KOPT-K1 (cell line): ENCODE data around the gene TBXA2R.
A peak's percentile ranks its signal among the peaks of the same experiment; 100 is the strongest.
"Not testable (repeated sequence)": the region's sequence is repeated elsewhere in the genome, so short reads cannot be mapped to it uniquely, and the experiment has no call there.

Source experiments
- H3K27ac ChIP-seq: fragments of 200-600 bp; sonication (generic); 2 replicates; pipeline ENCODE4 v1.5.1; 2016; ENCODE audit warnings: antibody characterized with exemption, mild to moderate bottlenecking, low read depth, low read length; ENCODE audit not compliant: poor library complexity, severe bottlenecking
- H3K36me3 ChIP-seq: fragments of 200-600 bp; sonication (generic); 2 replicates; pipeline ENCODE4 v1.5.1; 2017; ENCODE audit warnings: antibody characterized with exemption, mild to moderate bottlenecking, low read length, moderate library complexity; ENCODE audit not compliant: insufficient read depth
- H3K9me3 ChIP-seq: fragments of 200-600 bp; sonication (generic); 2 replicates; pipeline ENCODE4 v1.5.1; 2017; ENCODE audit warnings: antibody characterized with exemption, low read length, mild to moderate bottlenecking; ENCODE audit not compliant: insufficient read depth, poor library complexity, severe bottlenecking

Gene TBXA2R

GRCh38 chr19:3632098-3632497 is 25.4 kb upstream of the TBXA2R start:
- no peak overlapping the region for H3K27ac ChIP-seq
- H3K36me3 ChIP-seq = no peaks in the 10 kb centered on the region; the same call in 1 of the 2 replicates
- H3K9me3 ChIP-seq = no peaks in the 10 kb centered on the region

GRCh38 chr19:3631053-3631861 is 24.6 kb upstream of the TBXA2R start:
- Histone ChIP-seq H3K36me3 (no peaks in the 10 kb centered on the region; the same call in 1 of the 2 replicates), H3K27ac (no peak overlapping the region), H3K9me3 (no peaks in the 10 kb centered on the region)

DNA sequence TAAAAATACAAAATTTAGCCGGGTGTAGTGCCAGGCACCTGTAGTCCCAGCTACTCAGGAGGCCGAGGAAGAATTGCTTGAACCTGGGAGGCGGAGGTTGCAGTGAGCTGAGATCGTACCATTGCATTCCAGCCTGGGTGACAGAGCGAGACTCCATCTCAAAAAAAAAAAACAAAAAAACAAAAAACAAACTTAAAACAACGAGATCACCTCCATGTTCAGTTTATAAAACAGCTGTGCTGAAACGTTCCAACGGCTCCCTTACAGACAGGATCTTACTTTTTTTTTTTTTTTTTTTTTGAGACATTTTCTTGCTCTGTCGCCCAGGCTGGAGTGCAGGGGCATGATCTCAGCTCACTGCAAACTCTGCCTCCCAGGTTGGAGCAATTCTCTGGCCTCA is 22.1 kb upstream of the TBXA2R start:
- not testable (repeated sequence) for H3K9me3 ChIP-seq, H3K27ac ChIP-seq, H3K36me3 ChIP-seq

DNA sequence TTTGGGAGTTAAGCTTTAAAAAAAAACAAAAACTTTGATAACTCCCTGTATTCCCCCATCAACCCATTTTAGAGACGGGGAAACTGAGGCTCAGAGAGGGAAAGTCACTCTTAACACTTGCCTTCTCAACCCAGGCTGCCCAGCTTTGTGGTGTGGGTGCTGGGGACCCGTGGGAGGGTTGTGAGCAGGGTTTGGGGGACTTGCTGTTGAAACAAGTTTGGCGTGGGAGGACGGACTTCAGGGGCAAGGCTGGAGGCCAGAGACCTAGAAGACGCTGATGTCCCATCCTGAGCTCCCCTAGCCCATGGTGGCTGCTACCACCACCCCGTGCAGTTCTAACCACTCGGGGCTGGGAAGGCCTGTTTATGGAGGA is 20.7 kb upstream of the TBXA2R start:
- H3K36me3 ChIP-seq = peaks cover 14% of the 10 kb centered on the region
- H3K27ac ChIP-seq = no peak overlapping the region
- H3K9me3 ChIP-seq = no peaks in the 10 kb centered on the region

GRCh38 chr19:3626473-3627350 is 20.0 kb upstream of the TBXA2R start, which contains the start of gene CACTIN:
TSS of gene CACTIN (minus strand) at chr19:3626790. CDS start at chr19:3626762, 28 bp downstream.
- Histone ChIP-seq H3K27ac (peak within 1 kb of the TSS; percentile 89), H3K9me3 (no peaks in the 10 kb centered on the region), H3K36me3 (peaks cover 20% of the 10 kb centered on the region)

DNA sequence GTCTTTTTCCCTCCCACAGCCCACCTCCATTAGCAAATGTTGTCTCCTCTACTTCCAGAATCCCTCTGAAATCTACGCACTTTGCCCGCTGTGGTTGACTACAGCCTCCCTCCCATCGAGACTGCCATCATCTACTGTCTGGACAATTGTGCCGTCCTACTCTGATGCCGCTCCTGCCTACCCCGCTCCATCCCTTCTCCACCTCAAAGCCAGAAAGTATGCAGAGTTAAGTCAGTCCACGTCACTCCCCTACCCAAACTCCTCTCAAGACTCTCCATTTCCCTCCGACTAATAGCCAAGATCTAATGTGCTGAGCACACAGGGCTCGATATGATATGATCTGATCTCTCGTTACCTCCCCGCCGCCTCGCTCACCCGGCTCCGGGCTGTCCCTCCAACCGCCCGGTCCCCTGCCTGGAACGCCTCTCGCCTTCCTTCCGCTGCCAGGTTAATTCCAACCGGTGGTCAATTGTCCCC is 19.4 kb upstream of the TBXA2R start:
- Histone ChIP-seq H3K9me3 (no peaks in the 10 kb centered on the region), H3K36me3 (peaks cover 27% of the 10 kb centered on the region), H3K27ac (peak overlapping the region; percentile 89)

DNA sequence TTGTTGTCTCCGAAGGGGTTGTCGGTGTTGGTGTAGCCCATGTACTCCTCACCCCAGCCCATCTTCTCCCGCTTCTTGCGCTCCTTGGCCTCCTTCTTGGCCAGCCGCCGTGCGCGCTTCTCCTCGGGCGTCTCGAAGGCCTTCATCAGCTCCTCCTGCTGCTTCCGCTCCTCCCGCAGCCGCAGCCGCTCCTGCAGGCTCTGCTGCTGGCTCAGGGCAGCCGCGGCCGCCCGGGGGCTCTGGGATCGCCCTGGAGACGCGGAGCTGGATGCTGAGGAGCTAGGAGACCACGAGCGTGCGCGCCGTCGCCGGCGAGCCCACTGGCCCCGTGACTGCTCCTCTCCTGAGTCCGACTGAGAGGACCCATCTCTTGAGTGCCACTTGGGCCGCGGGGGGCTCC is 17.0 kb upstream of the TBXA2R start:
- no peak overlapping the region for H3K27ac ChIP-seq
- H3K9me3 ChIP-seq = no peaks in the 10 kb centered on the region
- H3K36me3 ChIP-seq = peaks cover 50% of the 10 kb centered on the region

DNA sequence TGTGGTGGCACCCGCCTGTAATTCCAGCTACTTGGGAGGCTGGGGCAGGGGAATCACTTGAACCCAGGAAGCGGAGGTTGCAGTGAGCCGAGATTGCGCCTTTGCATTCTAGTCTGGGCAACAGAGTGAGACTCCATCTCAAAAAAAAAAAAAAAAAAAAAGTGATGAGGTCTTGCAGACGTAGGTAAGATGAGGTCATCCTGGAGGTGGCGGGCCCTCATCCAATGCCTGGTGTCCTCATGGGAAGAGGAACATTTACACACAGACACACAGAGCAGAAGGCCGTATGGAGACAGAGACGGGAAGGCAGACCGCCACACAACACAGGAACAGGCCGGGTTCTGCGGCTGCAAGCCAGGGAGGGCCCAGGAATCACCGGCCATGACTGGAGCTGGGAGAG is 15.5 kb upstream of the TBXA2R start:
- peaks cover 60% of the 10 kb centered on the region for H3K36me3 ChIP-seq
- H3K27ac ChIP-seq = no peak overlapping the region
- H3K9me3 ChIP-seq = no peaks in the 10 kb centered on the region

DNA sequence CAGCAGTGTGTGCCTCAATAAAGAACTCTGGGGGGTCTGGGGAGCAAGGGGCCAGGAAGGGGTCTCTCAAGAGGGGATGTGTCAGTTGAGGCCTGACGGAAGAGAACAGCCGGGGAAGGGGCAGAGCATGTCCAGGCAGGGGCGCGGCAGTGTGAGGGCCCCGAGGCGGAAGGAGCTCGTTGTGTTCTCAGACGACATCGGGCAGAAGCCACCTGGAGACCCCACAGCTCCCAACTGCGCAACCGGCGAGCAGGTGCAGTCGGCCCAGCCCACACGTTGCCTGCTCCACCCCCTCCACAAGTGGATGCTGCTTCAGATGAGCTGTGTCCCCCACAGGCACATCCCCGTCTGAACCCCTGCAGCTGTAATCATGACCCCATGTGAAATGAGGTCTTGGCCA is 15.0 kb upstream of the TBXA2R start:
- Histone ChIP-seq H3K9me3 (no peaks in the 10 kb centered on the region), H3K27ac (no peak overlapping the region), H3K36me3 (peaks cover 60% of the 10 kb centered on the region)

DNA sequence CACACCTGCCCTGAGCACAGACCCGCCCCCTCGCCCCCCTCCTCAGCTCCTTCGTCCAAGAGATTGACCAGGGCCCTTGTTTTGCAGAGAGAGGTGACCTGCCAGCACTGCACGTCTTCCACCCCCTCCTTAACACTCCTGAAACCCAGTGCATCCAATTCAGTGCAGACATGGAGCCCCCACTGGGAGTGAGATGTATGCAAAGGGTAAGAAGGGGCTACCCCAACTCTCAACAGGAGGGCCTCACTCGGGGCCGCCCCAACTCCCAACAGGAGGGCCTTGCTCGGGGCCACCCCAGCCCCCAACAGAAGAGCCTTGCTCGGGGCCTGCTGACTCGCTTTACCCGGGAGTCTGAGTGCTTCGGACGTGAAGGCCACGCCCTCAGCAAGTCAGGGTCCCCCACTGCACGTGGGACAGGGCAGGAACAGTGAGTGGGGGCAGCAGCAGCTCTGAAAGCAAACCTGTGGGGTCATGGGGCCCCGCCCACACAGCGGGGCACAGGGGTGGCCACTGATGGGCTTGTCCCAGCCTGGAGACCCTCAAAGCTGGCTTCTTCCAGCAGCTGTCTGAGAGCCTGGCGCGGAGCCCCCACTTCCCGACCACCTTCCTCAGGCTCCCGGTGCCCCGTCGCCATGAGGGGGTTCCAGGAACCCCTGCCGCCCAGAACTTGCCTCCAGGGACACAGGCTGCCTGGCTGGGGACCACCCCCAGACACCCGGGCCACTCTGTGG is 14.3 kb upstream of the TBXA2R start:
- H3K9me3 ChIP-seq = no peaks in the 10 kb centered on the region
- peaks cover 60% of the 10 kb centered on the region for H3K36me3 ChIP-seq

GRCh38 chr19:3620145-3620816 is 13.6 kb upstream of the TBXA2R start:
- H3K27ac ChIP-seq = no peak overlapping the region
- peaks cover 64% of the 10 kb centered on the region for H3K36me3 ChIP-seq
- H3K9me3 ChIP-seq = no peaks in the 10 kb centered on the region

More for the DNA sequence above, 14.3 kb upstream of the TBXA2R start:
- H3K27ac ChIP-seq = no peak overlapping the region

GRCh38 chr19:3619631-3620012 is 12.9 kb upstream of the TBXA2R start:
- no peak overlapping the region for H3K27ac ChIP-seq
- H3K9me3 ChIP-seq = no peaks in the 10 kb centered on the region
- H3K36me3 ChIP-seq = peaks cover 64% of the 10 kb centered on the region

DNA sequence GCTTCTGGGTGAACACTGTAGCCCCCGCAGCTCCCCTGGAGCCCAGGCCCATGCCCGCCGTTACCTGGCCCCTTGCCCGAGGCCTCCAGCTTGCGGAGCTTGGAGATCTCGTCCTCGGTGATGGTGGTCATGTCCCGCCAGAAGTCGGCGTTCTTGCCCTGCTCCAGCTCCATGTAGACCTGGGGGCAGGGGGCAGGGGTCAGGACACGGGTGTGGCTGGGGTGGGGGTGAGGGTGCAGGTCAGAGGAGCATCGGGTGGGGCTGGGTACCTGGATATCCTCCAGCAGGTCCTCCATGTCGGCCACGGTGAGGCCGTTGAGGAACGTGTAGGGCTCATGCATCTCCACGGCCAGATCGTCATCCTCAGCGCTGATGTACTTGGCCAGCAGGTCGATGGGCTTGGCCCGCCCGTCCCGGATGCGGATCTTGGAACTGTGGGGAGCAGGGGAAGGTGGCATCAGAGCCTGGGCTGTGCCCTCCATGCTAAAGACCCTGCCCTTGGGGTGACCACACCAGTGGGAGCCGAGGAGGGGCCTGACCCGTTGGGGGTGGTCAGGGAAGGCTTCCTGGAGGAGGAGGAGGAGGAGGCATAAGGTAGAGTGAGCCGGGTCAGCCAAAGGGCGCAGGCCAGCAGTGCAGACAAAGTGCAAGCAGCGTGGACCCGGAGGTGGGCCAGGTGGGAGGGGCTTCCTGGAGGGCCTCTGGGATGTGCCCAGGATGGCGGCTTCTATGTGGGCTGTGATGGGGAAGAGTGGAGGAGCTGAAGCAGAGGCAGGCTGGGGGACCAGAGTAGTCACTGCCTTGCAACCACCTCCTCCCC is 12.3 kb upstream of the TBXA2R start:
- Histone ChIP-seq H3K27ac (no peak overlapping the region), H3K9me3 (no peaks in the 10 kb centered on the region), H3K36me3 (peaks cover 66% of the 10 kb centered on the region)
